K562 (cell line): Measurements from ENCODE around the gene HEMK1. TPM values are rescaled to one million over a fixed set of nuclear protein-coding genes. Genes with fewer than 3 reads are reported as not detected.

Source experiments
- ATF7 ChIP-seq: fragments of 450-650 bp; IDR thresholded peaks from 2 replicates; pipeline ENCODE4 v1.7.1; 2014; ENCODE audit warnings: mild to moderate bottlenecking, moderate library complexity
- ETV6 ChIP-seq, 3 experiments: fragments of 150-350 bp in 1 of 3; sonication (generic) in 1 of 3; formaldehyde crosslinking in 1 of 3; IDR thresholded peaks; 2 replicates each; pipeline versions ENCODE4 v1.6.1 to v1.8.0; 2014 to 2022; ENCODE audit warnings: borderline replicate concordance in 2 of 3, low read depth in 2 of 3, antibody characterized with exemption in 1 of 3, low read length in 1 of 3, mild to moderate bottlenecking in 1 of 3, missing genetic modification reagents in 1 of 3
- HDAC3 ChIP-seq: fragments of 450-650 bp; IDR thresholded peaks from 2 replicates; pipeline ENCODE4 v1.6.1; 2018; ENCODE audit warnings: borderline replicate concordance, mild to moderate bottlenecking, moderate library complexity; ENCODE audit not compliant: partially characterized antibody
- MAZ ChIP-seq, 2 experiments: fragments of 450-650 bp in 1 of 2; sonication (generic) in 1 of 2; formaldehyde crosslinking; IDR thresholded peaks in 1 of 2; conservative IDR thresholded peaks in 1 of 2; 2 replicates each; pipeline versions ENCODE4 v1.4.0 to v1.5.0; 2020; ENCODE audit warnings: mild to moderate bottlenecking in 1 of 2, missing genetic modification reagents in 1 of 2
- MYC ChIP-seq, 2 experiments: fragments of 250-450 bp in 1 of 2; sonication (Bioruptor Pico) in 1 of 2; IDR thresholded peaks; 2 replicates each; pipeline versions ENCODE4 v1.5.1 to v1.6.1; 2012 to 2021; ENCODE audit warnings: low read depth in 2 of 2, borderline replicate concordance in 1 of 2, improper control_type of control experiment in 1 of 2, low read length in 1 of 2, mild to moderate bottlenecking in 1 of 2, moderate library complexity in 1 of 2
- NFIC ChIP-seq: fragments of 450-650 bp; IDR thresholded peaks from 2 replicates; pipeline ENCODE4 v1.6.1; 2017; ENCODE audit warnings: mild to moderate bottlenecking, inconsistent platforms
- PRPF4 ChIP-seq: fragments of 200-400 bp; formaldehyde crosslinking; IDR thresholded peaks from one replicate; pipeline ENCODE4 v1.6.1; 2017; ENCODE audit warnings: low read length, low read depth, mild to moderate bottlenecking; ENCODE audit not compliant: insufficient read depth, poor library complexity, severe bottlenecking
- TEAD4 ChIP-seq, 2 experiments: sonication (generic) in 1 of 2; formaldehyde crosslinking in 1 of 2; IDR thresholded peaks; 2 replicates each; pipeline versions ENCODE4 v1.6.1 to v1.8.0; 2012 to 2022; ENCODE audit warnings: borderline replicate concordance in 1 of 2, inconsistent platforms in 1 of 2, low read length in 1 of 2, mild to moderate bottlenecking in 1 of 2, missing genetic modification reagents in 1 of 2
- VEZF1 ChIP-seq: fragments of 200-800 bp; sonication (Bioruptor generic); IDR thresholded peaks from 2 replicates; pipeline ENCODE4 v1.6.1; 2017; ENCODE audit warnings: missing genetic modification characterization, missing compliant biosample characterization
- ZBTB5 ChIP-seq: fragments of 450-650 bp; IDR thresholded peaks from 2 replicates; pipeline ENCODE4 v1.6.1; 2017; ENCODE audit warnings: antibody characterized with exemption
- polyA plus RNA-seq, 8 experiments: library from polyadenylated mRNA; depleted of rRNA in 4 of 8; stranded (reverse) in 5 of 8; unstranded in 3 of 8; fragments of >200 nt; fragmentation: Nextera tagmentation in 2 of 8; fragmentation: Illumina TruSeq in 1 of 8; extraction: Ambion mirVana in 2 of 8; extraction: Trizol in 1 of 8; gene quantifications; 2 replicates each; pipeline versions ENCODE4 v1.2.1 to v1.2.3, GENCODE V29; 2011 to 2014; ENCODE audit warnings: inconsistent platforms in 1 of 8, missing spikeins in 1 of 8
- total RNA-seq, 7 experiments: library from RNA; depleted of rRNA in 6 of 7; stranded (reverse); fragments of >200 nt in 6 of 7; fragmentation: Illumina TruSeq in 2 of 7; extraction: Trizol in 2 of 7; gene quantifications; 2 replicates each; pipeline versions ENCODE4 v1.2.1 to v1.2.3, GENCODE V29; 2011 to 2021; ENCODE audit warnings: low replicate concordance in 1 of 7
- TF ChIP-seq, protein P1 (sequence below): sonication (generic); formaldehyde crosslinking; IDR thresholded peaks from 2 replicates; pipeline ENCODE4 v1.8.1; 2023; ENCODE audit warnings: missing genetic modification reagents, mild to moderate bottlenecking, borderline replicate concordance
- TF ChIP-seq, protein P2 (sequence below): sonication (generic); formaldehyde crosslinking; IDR thresholded peaks from 2 replicates; pipeline ENCODE4 v1.9.0; 2022; ENCODE audit warnings: mild to moderate bottlenecking, missing genetic modification reagents

The HEMK1 gene
- total and polyA plus RNA-seq, 9 of the 15 experiments (the other 6 are each of a cell fraction or from before 2014, with no cell fraction given): 2.0 to 16.8 (median 11.4) TPM

DNA sequence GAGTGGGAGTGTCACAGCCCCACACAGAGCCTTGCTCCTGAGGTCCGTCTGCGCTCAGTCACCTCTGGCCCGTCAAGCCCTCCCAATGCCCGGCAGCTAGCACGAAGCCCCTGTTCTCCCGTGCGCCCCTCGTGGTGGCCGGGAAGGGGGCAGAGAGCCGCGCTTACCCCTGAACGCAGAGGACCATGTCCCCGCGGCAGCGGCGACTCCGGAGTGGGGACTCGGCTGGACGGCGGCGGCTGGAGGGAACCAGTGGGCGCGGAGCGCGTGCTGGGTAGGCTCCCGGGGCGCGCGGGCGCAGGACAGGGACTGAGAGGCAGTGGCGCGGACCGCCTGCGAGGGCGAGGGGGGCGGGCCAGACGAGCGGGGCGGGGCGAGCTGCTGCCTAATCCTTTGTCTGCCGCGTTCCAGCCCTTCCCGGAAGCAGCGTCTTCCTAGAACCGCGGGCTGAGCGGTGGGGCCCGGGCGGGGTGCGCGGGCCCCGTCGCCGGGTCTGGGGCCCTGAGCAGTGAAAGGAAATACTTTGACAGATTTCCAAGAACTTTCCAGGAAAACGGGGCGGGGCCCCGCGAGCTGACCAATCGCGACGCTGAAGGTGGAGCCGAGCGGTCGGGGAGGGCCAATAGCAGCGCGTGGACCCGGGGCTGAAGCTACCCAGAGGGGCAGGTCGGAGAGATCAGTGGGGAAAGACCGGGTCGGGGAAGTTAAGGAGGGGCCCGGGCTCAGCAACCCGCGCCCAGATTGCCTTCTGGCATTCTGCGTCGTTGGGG, 42.3 kb downstream of the HEMK1 start, which contains the start of gene CISH (continued):
- TF ChIP-seq, protein P1, sequence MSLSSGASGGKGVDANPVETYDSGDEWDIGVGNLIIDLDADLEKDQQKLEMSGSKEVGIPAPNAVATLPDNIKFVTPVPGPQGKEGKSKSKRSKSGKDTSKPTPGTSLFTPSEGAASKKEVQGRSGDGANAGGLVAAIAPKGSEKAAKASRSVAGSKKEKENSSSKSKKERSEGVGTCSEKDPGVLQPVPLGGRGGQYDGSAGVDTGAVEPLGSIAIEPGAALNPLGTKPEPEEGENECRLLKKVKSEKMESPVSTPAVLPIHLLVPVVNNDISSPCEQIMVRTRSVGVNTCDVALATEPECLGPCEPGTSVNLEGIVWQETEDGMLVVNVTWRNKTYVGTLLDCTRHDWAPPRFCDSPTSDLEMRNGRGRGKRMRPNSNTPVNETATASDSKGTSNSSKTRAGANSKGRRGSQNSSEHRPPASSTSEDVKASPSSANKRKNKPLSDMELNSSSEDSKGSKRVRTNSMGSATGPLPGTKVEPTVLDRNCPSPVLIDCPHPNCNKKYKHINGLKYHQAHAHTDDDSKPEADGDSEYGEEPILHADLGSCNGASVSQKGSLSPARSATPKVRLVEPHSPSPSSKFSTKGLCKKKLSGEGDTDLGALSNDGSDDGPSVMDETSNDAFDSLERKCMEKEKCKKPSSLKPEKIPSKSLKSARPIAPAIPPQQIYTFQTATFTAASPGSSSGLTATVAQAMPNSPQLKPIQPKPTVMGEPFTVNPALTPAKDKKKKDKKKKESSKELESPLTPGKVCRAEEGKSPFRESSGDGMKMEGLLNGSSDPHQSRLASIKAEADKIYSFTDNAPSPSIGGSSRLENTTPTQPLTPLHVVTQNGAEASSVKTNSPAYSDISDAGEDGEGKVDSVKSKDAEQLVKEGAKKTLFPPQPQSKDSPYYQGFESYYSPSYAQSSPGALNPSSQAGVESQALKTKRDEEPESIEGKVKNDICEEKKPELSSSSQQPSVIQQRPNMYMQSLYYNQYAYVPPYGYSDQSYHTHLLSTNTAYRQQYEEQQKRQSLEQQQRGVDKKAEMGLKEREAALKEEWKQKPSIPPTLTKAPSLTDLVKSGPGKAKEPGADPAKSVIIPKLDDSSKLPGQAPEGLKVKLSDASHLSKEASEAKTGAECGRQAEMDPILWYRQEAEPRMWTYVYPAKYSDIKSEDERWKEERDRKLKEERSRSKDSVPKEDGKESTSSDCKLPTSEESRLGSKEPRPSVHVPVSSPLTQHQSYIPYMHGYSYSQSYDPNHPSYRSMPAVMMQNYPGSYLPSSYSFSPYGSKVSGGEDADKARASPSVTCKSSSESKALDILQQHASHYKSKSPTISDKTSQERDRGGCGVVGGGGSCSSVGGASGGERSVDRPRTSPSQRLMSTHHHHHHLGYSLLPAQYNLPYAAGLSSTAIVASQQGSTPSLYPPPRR (CRISPR knock-in tag): no peak
- TF ChIP-seq MAZ (CRISPR knock-in tag; conservative IDR thresholded peaks at IDR 0.05 in 1 of 2, IDR thresholded peaks at IDR 0.05 in 1 of 2) (peak; percentile 55 to 92; a peak in 3 of 4 replicates), NFIC (peak; percentile 49; the same call in 1 of the 2 replicates), HDAC3 (peak; percentile 85), ZBTB5 (peak; percentile 95), ATF7 (peak; percentile 74; the same call in 1 of the 2 replicates), PRPF4 (no peak), MYC (IDR thresholded peaks at IDR 0.05; ENCODE audit: low read depth, low read length) (0 out of 2 replicates have a peak, but pooled peaks have one; percentile 85), MYC (CRISPR knock-in tag; IDR thresholded peaks at IDR 0.05; ENCODE audit: borderline replicate concordance, low read depth) (no peak), TEAD4 (IDR thresholded peaks at IDR 0.05; ENCODE audit: low read length) (peak; percentile 63), TEAD4 (CRISPR knock-in tag; IDR thresholded peaks at IDR 0.05; ENCODE audit: borderline replicate concordance) (no peak), ETV6 (IDR thresholded peaks at IDR 0.05; ENCODE audit: borderline replicate concordance in 1 of 2, low read depth in 2 of 2, low read length in 1 of 2) (peak; percentile 80 to 91), ETV6 (CRISPR knock-in tag; IDR thresholded peaks at IDR 0.05; ENCODE audit: borderline replicate concordance) (no peak), VEZF1 (peak; percentile 96)
- TF ChIP-seq, protein P2, sequence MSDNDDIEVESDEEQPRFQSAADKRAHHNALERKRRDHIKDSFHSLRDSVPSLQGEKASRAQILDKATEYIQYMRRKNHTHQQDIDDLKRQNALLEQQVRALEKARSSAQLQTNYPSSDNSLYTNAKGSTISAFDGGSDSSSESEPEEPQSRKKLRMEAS: no peak; the same call in 1 of the 2 replicates
